PC-9 (cell line): ENCODE results near the gene SND1. TPM values are rescaled to one million over a fixed set of nuclear protein-coding genes. Genes with fewer than 3 reads are reported as not detected.

Experiments used
- BruUV-seq: library from RNA; stranded (reverse); fragments of 400-500 nt; replicated peaks from 2 replicates; lab custom pipeline; 2021; lab: Mats Ljungman, UMichigan
- CTCF ChIA-PET: fragments of 300-600 bp; sonication (Branson Sonifier 250); formaldehyde crosslinking; loops from one replicate; lab custom pipeline; 2022; ENCODE audit warnings: antibody characterized with exemption; lab: Charles Lee
- POLR2A ChIA-PET: fragments of 300-600 bp; sonication (Branson Sonifier 250); formaldehyde crosslinking; loops from one replicate; lab custom pipeline; 2022; ENCODE audit warnings: antibody characterized with exemption; ENCODE audit not compliant: unreplicated experiment; lab: Charles Lee
- DNase-seq, 2 experiments: peaks; one replicate each; pipeline versions ENCODE4 v3.0.0 to v3.0.0-alpha.2; 2015 to 2022; ENCODE audit warnings: mixed read lengths in 1 of 2
- H2AFZ ChIP-seq: fragments of 200-600 bp; sonication (generic); 2 replicates; pipeline ENCODE4 v1.8.1; 2017; ENCODE audit warnings: antibody characterized with exemption
- H3F3A ChIP-seq: fragments of 200-600 bp; sonication (generic); 2 replicates; pipeline ENCODE4 v1.8.1; 2017; ENCODE audit warnings: antibody characterized with exemption, mild to moderate bottlenecking, low read depth; ENCODE audit not compliant: insufficient read depth
- H3K27ac ChIP-seq: fragments of 200-600 bp; sonication (generic); 2 replicates; pipeline ENCODE4 v1.6.1; 2016; ENCODE audit warnings: mixed run types
- H3K27me3 ChIP-seq: fragments of 200-600 bp; sonication (generic); 2 replicates; pipeline ENCODE4 v1.6.1; 2016; ENCODE audit warnings: low read depth, mixed run types; ENCODE audit not compliant: insufficient read depth
- H3K36me3 ChIP-seq: fragments of 200-600 bp; sonication (generic); 2 replicates; pipeline ENCODE4 v1.6.1; 2016; ENCODE audit warnings: low read depth, mixed run types
- H3K4me1 ChIP-seq: fragments of 200-600 bp; sonication (generic); replicated peaks from 2 replicates; pipeline ENCODE4 v1.6.1; 2016; ENCODE audit warnings: mixed run types; ENCODE audit not compliant: insufficient read depth
- H3K4me2 ChIP-seq: fragments of 200-600 bp; sonication (generic); 2 replicates; pipeline ENCODE4 v1.6.1; 2017; ENCODE audit warnings: mixed run types
- H3K4me3 ChIP-seq: fragments of 200-600 bp; sonication (generic); 2 replicates; pipeline ENCODE4 v1.6.1; 2016; ENCODE audit warnings: mixed run types
- H3K79me2 ChIP-seq: fragments of 200-600 bp; sonication (generic); 2 replicates; pipeline ENCODE4 v1.6.1; 2017; ENCODE audit warnings: low read depth, mixed run types
- H3K9me2 ChIP-seq: fragments of 200-600 bp; sonication (generic); 2 replicates; pipeline ENCODE4 v1.8.1; 2017; ENCODE audit warnings: mild to moderate bottlenecking; ENCODE audit not compliant: insufficient read depth
- H3K9me3 ChIP-seq: fragments of 200-600 bp; sonication (generic); 2 replicates; pipeline ENCODE4 v1.8.1; 2016; ENCODE audit warnings: low read depth; ENCODE audit not compliant: insufficient read depth
- H4K20me1 ChIP-seq: fragments of 200-600 bp; sonication (generic); 2 replicates; pipeline ENCODE4 v1.8.1; 2017; ENCODE audit not compliant: insufficient read depth
- CTCF ChIP-seq: fragments of 200-600 bp; sonication (generic); conservative IDR thresholded peaks from 2 replicates; pipeline ENCODE4 v1.6.1; 2017; ENCODE audit warnings: mixed run types, antibody characterized with exemption, mild to moderate bottlenecking, moderate library complexity
- EZH2 ChIP-seq: fragments of 200-600 bp; sonication (generic); IDR thresholded peaks from 2 replicates; pipeline ENCODE4 v1.8.0; 2017; ENCODE audit warnings: antibody characterized with exemption, low read depth
- intact Hi-C: fragments of 100-400 bp; cut with micrococcal nuclease; formaldehyde crosslinking; loops from one replicate; pipeline ENCODE4 v1.10.0; 2022; ENCODE audit not compliant: unreplicated experiment
- total RNA-seq: library from RNA; stranded (reverse); gene quantifications from 2 replicates; pipeline ENCODE4 v1.2.3, GENCODE V29; 2021

Gene SND1
- total RNA-seq, 1 experiment from 2014 or later, result 273 TPM

GRCh38 chr7:128131115-128131514 lies 479.1 kb downstream of the SND1 start:
- ChIA-PET CTCF (no interaction called here), POLR2A (no interaction called here)
- H3K79me2 ChIP-seq, result no peaks in the 10 kb centered on the region
- no TSS peak for BruUV-seq
- H3F3A ChIP-seq, result no peaks in the 10 kb centered on the region
- intact Hi-C loops, result no loop called here
- H3K36me3 ChIP-seq, result no peaks in the 10 kb centered on the region
- no peaks in the 10 kb centered on the region for H4K20me1 ChIP-seq
- no peaks in the 10 kb centered on the region for H3K4me1 ChIP-seq
- no peak overlapping the region for H3K4me2 ChIP-seq
- H3K9me3 ChIP-seq, result no peaks in the 10 kb centered on the region
- peaks cover 24% of the 10 kb centered on the region; the same call in 1 of the 2 replicates for H3K27me3 ChIP-seq
- no peak overlapping the region for H3K27ac ChIP-seq
- no peak for DNase-seq
- H3K4me3 ChIP-seq, result no peak overlapping the region
- TF ChIP-seq EZH2 (no peak), CTCF (no peak)
- no peak overlapping the region for H2AFZ ChIP-seq
- no peaks in the 10 kb centered on the region for H3K9me2 ChIP-seq

GRCh38 chr7:128131731-128132130 lies 479.7 kb downstream of the SND1 start:
- H4K20me1 ChIP-seq, result no peaks in the 10 kb centered on the region
- H3K27me3 ChIP-seq, result peaks cover 24% of the 10 kb centered on the region; the same call in 1 of the 2 replicates
- no peaks in the 10 kb centered on the region for H3K4me1 ChIP-seq
- ChIA-PET CTCF (no interaction called here), POLR2A (no interaction called here)
- intact Hi-C loops, result no loop called here
- no peaks in the 10 kb centered on the region for H3K36me3 ChIP-seq
- DNase-seq, result no peak
- TF ChIP-seq EZH2, result no peak
- TF ChIP-seq CTCF, result no peak
- H3K9me3 ChIP-seq, result no peaks in the 10 kb centered on the region
- H3K4me3 ChIP-seq, result no peak overlapping the region
- no peaks in the 10 kb centered on the region for H3K79me2 ChIP-seq
- no peak overlapping the region for H2AFZ ChIP-seq
- no TSS peak for BruUV-seq
- H3F3A ChIP-seq, result no peaks in the 10 kb centered on the region
- no peak overlapping the region for H3K27ac ChIP-seq
- H3K9me2 ChIP-seq, result no peaks in the 10 kb centered on the region
- H3K4me2 ChIP-seq, result no peak overlapping the region

- no TSS peak for BruUV-seq
- CTCF ChIA-PET, result interaction anchor here (1.0 kb wide), 1 partner anchor 75 kb away, joined by 5 read pairs; no protein-coding TSS in a partner anchor
Measured at GRCh38 chr7:128132426-128133069, 480.6 kb downstream of the SND1 start.

More at GRCh38 chr7:128132426-128133069, 480.6 kb downstream of the SND1 start:
- Histone ChIP-seq H3K9me3 (no peaks in the 10 kb centered on the region), H3K4me2 (no peak overlapping the region), H3K4me3 (no peak overlapping the region), H3K27ac (no peak overlapping the region), H3K9me2 (no peaks in the 10 kb centered on the region), H3K36me3 (no peaks in the 10 kb centered on the region), H3K4me1 (no peaks in the 10 kb centered on the region), H3F3A (no peaks in the 10 kb centered on the region; the same call in 1 of the 2 replicates), H3K79me2 (no peaks in the 10 kb centered on the region), H2AFZ (no peak overlapping the region), H4K20me1 (no peaks in the 10 kb centered on the region), H3K27me3 (peaks cover 24% of the 10 kb centered on the region; the same call in 1 of the 2 replicates)
- intact Hi-C loops, result no loop called here
- TF ChIP-seq CTCF, result no peak
- TF ChIP-seq EZH2, result no peak
- POLR2A ChIA-PET, result no interaction called here
- DNase-seq, result no peak
